Central memory CD8-positive, alpha-beta T cell (primary cell): ENCODE results near the gene TEDC2.
A peak's percentile ranks its signal among the peaks of the same experiment; 100 is the strongest.

ENCODE experiments used
- ATAC-seq: fragments of 150-1000 bp; cut with Tn5 transposase; replicated peaks from 2 replicates; pipeline ENCODE4 v1.10.0; 2022; ENCODE audit warnings: mild to moderate bottlenecking, moderate FRiP score, moderate number of reproducible peaks; ENCODE audit not compliant: poor library complexity, severe bottlenecking; ENCODE audit errors: extremely low read depth
- DNase-seq, 2 donors: peaks; one replicate each; pipeline ENCODE4 v3.0.0; 2021; ENCODE audit warnings: low spot score in 2 of 2
- H3K27ac Mint-ChIP-seq: one replicate; pipeline ENCODE4 v1.8.0; 2022; ENCODE audit warnings: low read depth, mild to moderate bottlenecking, moderate library complexity, mixed read lengths
- H3K27me3 Mint-ChIP-seq: one replicate; pipeline ENCODE4 v1.8.0; 2022; ENCODE audit warnings: mixed read lengths
- H3K36me3 Mint-ChIP-seq: one replicate; pipeline ENCODE4 v1.8.0; 2022; ENCODE audit warnings: mild to moderate bottlenecking, moderate library complexity, mixed read lengths; ENCODE audit not compliant: insufficient read depth
- H3K4me1 Mint-ChIP-seq: one replicate; pipeline ENCODE4 v1.8.0; 2022; ENCODE audit warnings: mixed read lengths
- H3K4me3 Mint-ChIP-seq: one replicate; pipeline ENCODE4 v1.8.0; 2022; ENCODE audit warnings: mild to moderate bottlenecking, moderate library complexity, mixed read lengths
- H3K9me3 Mint-ChIP-seq: one replicate; pipeline ENCODE4 v1.8.0; 2022; ENCODE audit warnings: mixed read lengths

TEDC2 gene

GRCh38 chr16:2460916-2461315, 1.0 kb downstream of the TEDC2 start:
- H3K4me3 Mint-ChIP-seq, result no peak overlapping the region
- H3K27ac Mint-ChIP-seq, result no peak overlapping the region

GRCh38 chr16:2462031-2462866, 2.3 kb downstream of the TEDC2 start:
- no peak for ATAC-seq
- H3K9me3 Mint-ChIP-seq, result no peaks in the 10 kb centered on the region
- H3K4me1 Mint-ChIP-seq, result peaks cover 6% of the 10 kb centered on the region
- H3K27me3 Mint-ChIP-seq, result no peaks in the 10 kb centered on the region
- H3K36me3 Mint-ChIP-seq, result peaks cover 3% of the 10 kb centered on the region
- H3K27ac Mint-ChIP-seq, result no peak overlapping the region
- DNase-seq, result no peak
- no peak overlapping the region for H3K4me3 Mint-ChIP-seq

More at GRCh38 chr16:2460916-2461315, 1.0 kb downstream of the TEDC2 start:
- H3K27me3 Mint-ChIP-seq, result no peaks in the 10 kb centered on the region
- no peak for DNase-seq
- H3K36me3 Mint-ChIP-seq, result peaks cover 3% of the 10 kb centered on the region
- H3K4me1 Mint-ChIP-seq, result peaks cover 6% of the 10 kb centered on the region
- no peak for ATAC-seq
- H3K9me3 Mint-ChIP-seq, result no peaks in the 10 kb centered on the region

GRCh38 chr16:2464333-2464732, 4.4 kb downstream of the TEDC2 start:
- ATAC-seq (no peak), DNase-seq (no peak)
- Mint-ChIP-seq H3K36me3 (peaks cover 2% of the 10 kb centered on the region), H3K27ac (no peak overlapping the region), H3K27me3 (peaks cover 13% of the 10 kb centered on the region), H3K9me3 (no peaks in the 10 kb centered on the region), H3K4me3 (no peak overlapping the region), H3K4me1 (peaks cover 5% of the 10 kb centered on the region)

GRCh38 chr16:2465653-2466415, 5.9 kb downstream of the TEDC2 start:
- DNase-seq (no peak), ATAC-seq (no peak)
- peaks cover 1% of the 10 kb centered on the region for H3K36me3 Mint-ChIP-seq
- H3K27ac Mint-ChIP-seq, result no peak overlapping the region
- no peaks in the 10 kb centered on the region for H3K4me1 Mint-ChIP-seq
- no peak overlapping the region for H3K4me3 Mint-ChIP-seq
- H3K27me3 Mint-ChIP-seq, result peaks cover 28% of the 10 kb centered on the region
- H3K9me3 Mint-ChIP-seq, result no peaks in the 10 kb centered on the region

GRCh38 chr16:2466667-2467527, 7.0 kb downstream of the TEDC2 start:
- no peak for DNase-seq
- no peak for ATAC-seq
- Mint-ChIP-seq H3K9me3 (no peaks in the 10 kb centered on the region), H3K36me3 (peaks cover 1% of the 10 kb centered on the region), H3K4me3 (no peak overlapping the region), H3K27me3 (peaks cover 28% of the 10 kb centered on the region), H3K4me1 (no peaks in the 10 kb centered on the region), H3K27ac (no peak overlapping the region)

- Mint-ChIP-seq H3K4me3 (no peak overlapping the region), H3K36me3 (peaks cover 1% of the 10 kb centered on the region)
- no peak for ATAC-seq
Observed at GRCh38 chr16:2467528-2468232, 7.8 kb downstream of the TEDC2 start.

GRCh38 chr16:2468233-2468724, 8.4 kb downstream of the TEDC2 start:
- H3K9me3 Mint-ChIP-seq, result no peaks in the 10 kb centered on the region
- peaks cover 6% of the 10 kb centered on the region for H3K4me1 Mint-ChIP-seq
- peak overlapping the region; percentile 51 for H3K4me3 Mint-ChIP-seq
- H3K27ac Mint-ChIP-seq, result no peak overlapping the region
- peak; percentile 49 for ATAC-seq
- H3K36me3 Mint-ChIP-seq, result peaks cover 1% of the 10 kb centered on the region
- DNase-seq, result no peak
- peaks cover 34% of the 10 kb centered on the region for H3K27me3 Mint-ChIP-seq

More at GRCh38 chr16:2467528-2468232, 7.8 kb downstream of the TEDC2 start:
- peaks cover 28% of the 10 kb centered on the region for H3K27me3 Mint-ChIP-seq
- no peak for DNase-seq
- no peak overlapping the region for H3K27ac Mint-ChIP-seq
- no peaks in the 10 kb centered on the region for H3K4me1 Mint-ChIP-seq
- H3K9me3 Mint-ChIP-seq, result no peaks in the 10 kb centered on the region

GRCh38 chr16:2468725-2469398, 9.0 kb downstream of the TEDC2 start:
- no peaks in the 10 kb centered on the region for H3K9me3 Mint-ChIP-seq
- peaks cover 7% of the 10 kb centered on the region for H3K4me1 Mint-ChIP-seq
- DNase-seq (no peak), ATAC-seq (no peak)
- peaks cover 36% of the 10 kb centered on the region for H3K27me3 Mint-ChIP-seq
- H3K4me3 Mint-ChIP-seq, result peak overlapping the region; percentile 51
- H3K27ac Mint-ChIP-seq, result no peak overlapping the region
- peaks cover 1% of the 10 kb centered on the region for H3K36me3 Mint-ChIP-seq

GRCh38 chr16:2469399-2470233, 9.7 kb downstream of the TEDC2 start:
- Mint-ChIP-seq H3K9me3 (no peaks in the 10 kb centered on the region), H3K27ac (no peak overlapping the region), H3K4me3 (no peak overlapping the region), H3K36me3 (peaks cover 1% of the 10 kb centered on the region), H3K4me1 (peaks cover 7% of the 10 kb centered on the region), H3K27me3 (peaks cover 36% of the 10 kb centered on the region)
- DNase-seq, result no peak
- ATAC-seq, result no peak

GRCh38 chr16:2470234-2470601, 10.3 kb downstream of the TEDC2 start:
- Mint-ChIP-seq H3K9me3 (no peaks in the 10 kb centered on the region), H3K4me3 (no peak overlapping the region), H3K4me1 (peaks cover 7% of the 10 kb centered on the region), H3K27ac (no peak overlapping the region), H3K36me3 (peaks cover 1% of the 10 kb centered on the region), H3K27me3 (peaks cover 36% of the 10 kb centered on the region)
- no peak for ATAC-seq
- no peak for DNase-seq

GRCh38 chr16:2470603-2471015, 10.7 kb downstream of the TEDC2 start:
- H3K36me3 Mint-ChIP-seq, result peaks cover 1% of the 10 kb centered on the region
- H3K4me3 Mint-ChIP-seq, result no peak overlapping the region
- ATAC-seq, result no peak
- peaks cover 7% of the 10 kb centered on the region for H3K4me1 Mint-ChIP-seq
- DNase-seq, result no peak
- no peak overlapping the region for H3K27ac Mint-ChIP-seq
- H3K9me3 Mint-ChIP-seq, result no peaks in the 10 kb centered on the region
- H3K27me3 Mint-ChIP-seq, result peaks cover 36% of the 10 kb centered on the region
